Suprapubic skin (tissue), 4 donors: ENCODE measurements around the gene EDA. TPM values are rescaled to one million over a fixed set of nuclear protein-coding genes. Genes with fewer than 3 reads are reported as not detected.

Source experiments
- DNase-seq, 2 donors: peaks; one replicate each; pipeline ENCODE4 v3.0.0-alpha.2; 2019; ENCODE audit warnings: low spot score in 2 of 2
- H3K27ac ChIP-seq: fragments of 200-600 bp; sonication (generic); one replicate; pipeline ENCODE4 v1.5.1; 2019
- H3K27me3 ChIP-seq: fragments of 200-600 bp; sonication (generic); one replicate; pipeline ENCODE4 v1.5.1; 2019
- H3K36me3 ChIP-seq: fragments of 200-600 bp; sonication (generic); one replicate; pipeline ENCODE4 v1.5.1; 2019
- H3K4me1 ChIP-seq: fragments of 200-600 bp; sonication (generic); one replicate; pipeline ENCODE4 v1.5.1; 2019
- H3K4me3 ChIP-seq: fragments of 200-600 bp; sonication (generic); one replicate; pipeline ENCODE4 v1.5.1; 2019; ENCODE audit warnings: mild to moderate bottlenecking
- H3K9me3 ChIP-seq: fragments of 200-600 bp; sonication (generic); one replicate; pipeline ENCODE4 v1.5.1; 2019
- EP300 ChIP-seq: sonication (generic); formaldehyde crosslinking; IDR thresholded peaks from one replicate; pipeline ENCODE4 v1.6.1; 2017; ENCODE audit warnings: antibody characterized with exemption
- POLR2A ChIP-seq, 2 donors: fragments of 450-650 bp; IDR thresholded peaks; one replicate each; pipeline ENCODE4 v1.6.1; 2017; ENCODE audit warnings: antibody characterized with exemption in 2 of 2, mild to moderate bottlenecking in 2 of 2, moderate library complexity in 2 of 2
- POLR2AphosphoS5 ChIP-seq, 3 donors: sonication (generic); formaldehyde crosslinking; IDR thresholded peaks; one replicate each; pipeline ENCODE4 v1.6.1; 2017; ENCODE audit warnings: antibody characterized with exemption in 3 of 3
- WGBS: methylation state at CpG from one replicate; pipeline ENCODE4 v1.1.5; 2018; 5-methylcytosine and 5-hydroxymethylcytosine counted together
- total RNA-seq, 4 donors: library from RNA; depleted of rRNA; stranded (reverse); fragments of >200 nt; gene quantifications; one replicate each; pipeline ENCODE4 v1.1.0, GENCODE V29; 2016
- TF ChIP-seq, protein P1 (sequence below), 2 donors: fragments of 200-600 bp in 1 of 2; fragments of 450-650 bp in 1 of 2; sonication (generic) in 1 of 2; IDR thresholded peaks; one replicate each; pipeline ENCODE4 v1.5.1; 2016 to 2019; ENCODE audit warnings: antibody characterized with exemption in 2 of 2, mild to moderate bottlenecking in 1 of 2, moderate library complexity in 1 of 2

Gene EDA
- total RNA-seq, 4 donors from 2014 or later = 5.6 to 10.9 (median 7.5) TPM

DNA sequence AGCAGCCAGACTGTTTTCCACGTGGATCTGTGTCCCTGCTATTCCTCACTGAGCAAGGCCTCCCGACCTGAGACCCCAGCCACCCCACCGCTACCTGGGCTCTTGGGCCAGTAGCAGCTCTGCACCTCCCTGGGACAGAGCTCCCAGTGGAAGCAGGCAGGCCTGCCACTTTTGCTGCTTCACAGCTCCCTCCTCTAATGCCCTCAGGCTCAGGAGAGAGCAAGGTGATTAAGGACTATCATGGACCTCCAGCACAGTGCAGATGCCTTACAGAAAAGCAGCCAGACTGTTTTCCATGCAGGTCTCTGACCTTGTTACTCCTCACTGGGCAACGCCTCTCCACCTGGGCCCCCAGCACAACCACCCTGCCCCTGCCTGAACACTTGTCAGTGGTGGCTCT, 396.8 kb downstream of the EDA start:
- WGBS = no CpG with 5 or more reads among the region's 4 CpGs
- H3K27ac ChIP-seq = no peak overlapping the region

GRCh38 chrX:70013466-70014381, 397.8 kb downstream of the EDA start:
- Histone ChIP-seq H3K4me1 (peaks cover 4% of the 10 kb centered on the region), H3K36me3 (no peaks in the 10 kb centered on the region), H3K4me3 (no peak overlapping the region), H3K27ac (no peak overlapping the region), H3K27me3 (no peaks in the 10 kb centered on the region), H3K9me3 (no peaks in the 10 kb centered on the region)
- TF ChIP-seq POLR2AphosphoS5 (IDR thresholded peaks at IDR 0.05) (no peak), EP300 (no peak), POLR2A (IDR thresholded peaks at IDR 0.05) (no peak)
- TF ChIP-seq, protein P1, sequence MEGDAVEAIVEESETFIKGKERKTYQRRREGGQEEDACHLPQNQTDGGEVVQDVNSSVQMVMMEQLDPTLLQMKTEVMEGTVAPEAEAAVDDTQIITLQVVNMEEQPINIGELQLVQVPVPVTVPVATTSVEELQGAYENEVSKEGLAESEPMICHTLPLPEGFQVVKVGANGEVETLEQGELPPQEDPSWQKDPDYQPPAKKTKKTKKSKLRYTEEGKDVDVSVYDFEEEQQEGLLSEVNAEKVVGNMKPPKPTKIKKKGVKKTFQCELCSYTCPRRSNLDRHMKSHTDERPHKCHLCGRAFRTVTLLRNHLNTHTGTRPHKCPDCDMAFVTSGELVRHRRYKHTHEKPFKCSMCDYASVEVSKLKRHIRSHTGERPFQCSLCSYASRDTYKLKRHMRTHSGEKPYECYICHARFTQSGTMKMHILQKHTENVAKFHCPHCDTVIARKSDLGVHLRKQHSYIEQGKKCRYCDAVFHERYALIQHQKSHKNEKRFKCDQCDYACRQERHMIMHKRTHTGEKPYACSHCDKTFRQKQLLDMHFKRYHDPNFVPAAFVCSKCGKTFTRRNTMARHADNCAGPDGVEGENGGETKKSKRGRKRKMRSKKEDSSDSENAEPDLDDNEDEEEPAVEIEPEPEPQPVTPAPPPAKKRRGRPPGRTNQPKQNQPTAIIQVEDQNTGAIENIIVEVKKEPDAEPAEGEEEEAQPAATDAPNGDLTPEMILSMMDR (IDR thresholded peaks at IDR 0.05) = no peak
- no peak for DNase-seq
- WGBS = 69% methylated on average over 5 of the region's 5 CpGs

More for the DNA sequence above, 396.8 kb downstream of the EDA start:
- no peak overlapping the region for H3K4me3 ChIP-seq
- no peaks in the 10 kb centered on the region for H3K9me3 ChIP-seq
- H3K27me3 ChIP-seq = no peaks in the 10 kb centered on the region
- TF ChIP-seq EP300 = no peak
- TF ChIP-seq POLR2A (IDR thresholded peaks at IDR 0.05) = no peak
- TF ChIP-seq, protein P1 (IDR thresholded peaks at IDR 0.05) = no peak
- no peak for TF ChIP-seq POLR2AphosphoS5 (IDR thresholded peaks at IDR 0.05)
- H3K4me1 ChIP-seq = peaks cover 4% of the 10 kb centered on the region
- H3K36me3 ChIP-seq = no peaks in the 10 kb centered on the region
- DNase-seq = no peak

DNA sequence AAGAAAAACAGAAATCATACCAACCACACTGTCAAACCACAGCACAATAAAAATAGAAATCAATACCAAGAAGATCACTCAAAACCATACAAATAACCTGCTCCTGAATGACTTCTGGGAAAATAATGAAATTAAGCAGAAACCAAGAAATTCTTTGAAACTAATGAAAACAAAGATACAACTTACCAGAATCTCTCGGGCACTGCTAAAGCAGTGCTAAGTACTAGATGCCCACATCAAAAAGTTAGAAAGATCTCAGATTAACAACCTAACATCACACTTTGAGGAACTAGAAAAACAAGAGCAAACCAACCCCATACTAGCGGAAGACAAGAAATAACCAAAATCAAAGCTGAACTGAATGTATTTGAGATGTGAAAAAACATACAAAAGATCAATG, 400.6 kb downstream of the EDA start:
- Histone ChIP-seq H3K27ac (no peak overlapping the region), H3K27me3 (no peaks in the 10 kb centered on the region), H3K4me1 (peaks cover 4% of the 10 kb centered on the region), H3K9me3 (no peaks in the 10 kb centered on the region), H3K36me3 (no peaks in the 10 kb centered on the region), H3K4me3 (no peak overlapping the region)
- WGBS = 92% methylated on average over 2 of the region's 2 CpGs
- TF ChIP-seq, protein P1 (IDR thresholded peaks at IDR 0.05) = no peak
- TF ChIP-seq EP300 (no peak), POLR2A (IDR thresholded peaks at IDR 0.05) (no peak), POLR2AphosphoS5 (IDR thresholded peaks at IDR 0.05) (no peak)
- no peak for DNase-seq

DNA sequence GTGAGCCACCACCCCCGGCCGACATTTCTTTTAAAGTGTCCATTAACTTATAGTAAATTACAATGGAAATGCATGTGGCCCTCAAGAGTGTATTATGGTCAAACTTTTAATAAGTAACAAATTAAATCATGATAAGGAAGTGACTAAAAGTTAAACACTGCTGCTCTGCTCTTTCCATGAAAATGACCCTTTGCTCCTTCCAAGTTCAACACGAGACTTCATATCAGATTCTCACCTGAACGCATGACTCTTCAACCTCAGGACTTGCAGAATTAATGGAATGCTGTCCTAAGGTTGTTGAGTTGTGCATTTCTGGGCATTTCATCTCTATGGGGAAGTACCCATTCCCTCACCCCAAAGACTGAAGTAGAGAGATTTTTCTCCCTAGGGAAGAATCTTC, 406.7 kb downstream of the EDA start:
- Histone ChIP-seq H3K9me3 (no peaks in the 10 kb centered on the region), H3K4me1 (no peaks in the 10 kb centered on the region), H3K27me3 (no peaks in the 10 kb centered on the region), H3K4me3 (no peak overlapping the region), H3K36me3 (no peaks in the 10 kb centered on the region), H3K27ac (no peak overlapping the region)
- no peak for DNase-seq
- WGBS = 90% methylated on average over 4 of the region's 4 CpGs
- TF ChIP-seq POLR2AphosphoS5 (IDR thresholded peaks at IDR 0.05) (no peak), EP300 (no peak), POLR2A (IDR thresholded peaks at IDR 0.05) (no peak)
- TF ChIP-seq, protein P1 (IDR thresholded peaks at IDR 0.05) = no peak

- no peak overlapping the region for H3K4me3 ChIP-seq
- H3K27ac ChIP-seq = no peak overlapping the region
- no peaks in the 10 kb centered on the region for H3K4me1 ChIP-seq
- TF ChIP-seq, protein P1 (IDR thresholded peaks at IDR 0.05) = no peak
- TF ChIP-seq EP300 = no peak
- no peak for TF ChIP-seq POLR2AphosphoS5 (IDR thresholded peaks at IDR 0.05)
- no peak for TF ChIP-seq POLR2A (IDR thresholded peaks at IDR 0.05)
- H3K27me3 ChIP-seq = no peaks in the 10 kb centered on the region
- WGBS = 15% methylated on average over 1 of the region's 1 CpG
- no peak for DNase-seq
- H3K9me3 ChIP-seq = no peaks in the 10 kb centered on the region
- H3K36me3 ChIP-seq = no peaks in the 10 kb centered on the region
Observed at GRCh38 chrX:70025464-70025863, 409.6 kb downstream of the EDA start.
